ENCODE measurements around the gene RLN3. TPM values are rescaled to one million over a fixed set of nuclear protein-coding genes. Genes with fewer than 3 reads are reported as not detected.

RLN3 gene
- total and polyA plus RNA-seq, 9 of the 15 experiments (the other 6 are each of a cell fraction or from before 2014, with no cell fraction given): 0.31 to 1.2 (median 0.71) TPM; not detected in 6

DNA sequence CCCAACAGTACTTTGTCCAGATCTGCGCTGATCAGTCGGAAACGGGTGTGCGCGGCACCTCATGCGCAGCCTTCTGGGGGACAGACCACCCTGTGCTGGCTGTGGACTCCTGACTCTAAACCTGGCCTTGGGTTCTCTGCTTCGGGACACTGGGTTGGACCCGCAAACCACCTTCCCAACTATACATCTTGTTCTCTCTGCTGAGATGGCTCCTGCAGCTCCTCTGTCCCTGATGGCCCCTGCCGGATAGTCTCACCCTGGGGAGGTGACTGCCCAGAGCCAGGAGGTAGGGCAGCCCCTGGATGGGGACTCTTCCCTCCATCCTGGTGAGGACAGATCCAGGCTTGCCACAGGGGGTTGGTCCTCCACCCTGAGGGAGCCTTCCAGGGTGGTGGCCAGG is 45.2 kb upstream of the RLN3 start:
- Histone ChIP-seq H4K20me1 (replicated peaks; ENCODE audit: control insufficient read depth, insufficient read depth, low read length) (no peaks in the 10 kb centered on the region), H3K9me1 (ENCODE audit: control insufficient read depth, insufficient read depth, low read length) (peaks cover 3% of the 10 kb centered on the region), H3K9me3 (replicated peaks; ENCODE audit: control insufficient read depth, insufficient read depth, low read depth, low read length) (no peaks in the 10 kb centered on the region), H3K9ac (ENCODE audit: insufficient read depth in 1 of 2, low read depth in 2 of 2, low read length in 2 of 2) (no peak overlapping the region), H3K27me3 (ENCODE audit: control insufficient read depth in 2 of 2, insufficient read depth in 2 of 2, low read length in 2 of 2) (no peaks in the 10 kb centered on the region), H3K79me2 (ENCODE audit: control insufficient read depth, insufficient read depth, low read length) (no peaks in the 10 kb centered on the region), H2AFZ (ENCODE audit: low read depth, low read length) (no peak overlapping the region), H3K36me3 (ENCODE audit: control insufficient read depth, insufficient read depth, low read length) (peaks cover 30% of the 10 kb centered on the region; the same call in 1 of the 3 replicates), H3K27ac (ENCODE audit: extremely low read depth, low read depth, low read length) (no peak overlapping the region), H3K4me3 (no peak overlapping the region), H3K4me1 (replicated peaks in 1 of 2; ENCODE audit: control insufficient read depth in 2 of 2, insufficient read depth in 2 of 2, low read length in 2 of 2) (peaks cover 0 to 76% of the 10 kb centered on the region in 2 experiments; a peak in 2 of 5 replicates), H3K4me2 (ENCODE audit: insufficient read depth, low read length) (no peak overlapping the region)
- DNase-seq (ENCODE audit: extremely low read depth in 1 of 4, low spot score in 3 of 4) (no peak), ATAC-seq (no peak), FAIRE-seq (no peak)
- no TSS peak for BruUV-seq (replicated peaks)
- intact Hi-C loops (cut with micrococcal nuclease): no loop called here
- CTCF ChIA-PET (ENCODE audit: low intra/inter-chr PET ratio): no interaction called here
- in situ Hi-C loops (cut with MboI): no loop called here
- POLR2A ChIA-PET: no interaction called here
- WGBS (ENCODE audit: insufficient coverage, low coverage, missing lambda C conversion rate): 93% methylated on average over 9 of the region's 9 CpGs
- TF ChIP-seq MTF1 (CRISPR knock-in tag; IDR thresholded peaks at IDR 0.05; ENCODE audit: borderline replicate concordance) (no peak), SETDB1 (IDR thresholded peaks at IDR 0.05; ENCODE audit: low read length) (no peak), CXXC5 (CRISPR knock-in tag; IDR thresholded peaks at IDR 0.05) (no peak), CSDE1 (IDR thresholded peaks at IDR 0.05) (no peak), HDAC3 (IDR thresholded peaks at IDR 0.05; ENCODE audit: borderline replicate concordance, partially characterized antibody) (no peak), OTX1 (CRISPR knock-in tag; IDR thresholded peaks at IDR 0.05) (no peak), DMBX1 (CRISPR knock-in tag; IDR thresholded peaks at IDR 0.05; ENCODE audit: borderline replicate concordance) (no peak), MXI1 (IDR thresholded peaks at IDR 0.05; ENCODE audit: low read depth, low read length) (no peak), WHSC1 (IDR thresholded peaks at IDR 0.05; ENCODE audit: low read length) (no peak)
- TF ChIP-seq, protein P1, sequence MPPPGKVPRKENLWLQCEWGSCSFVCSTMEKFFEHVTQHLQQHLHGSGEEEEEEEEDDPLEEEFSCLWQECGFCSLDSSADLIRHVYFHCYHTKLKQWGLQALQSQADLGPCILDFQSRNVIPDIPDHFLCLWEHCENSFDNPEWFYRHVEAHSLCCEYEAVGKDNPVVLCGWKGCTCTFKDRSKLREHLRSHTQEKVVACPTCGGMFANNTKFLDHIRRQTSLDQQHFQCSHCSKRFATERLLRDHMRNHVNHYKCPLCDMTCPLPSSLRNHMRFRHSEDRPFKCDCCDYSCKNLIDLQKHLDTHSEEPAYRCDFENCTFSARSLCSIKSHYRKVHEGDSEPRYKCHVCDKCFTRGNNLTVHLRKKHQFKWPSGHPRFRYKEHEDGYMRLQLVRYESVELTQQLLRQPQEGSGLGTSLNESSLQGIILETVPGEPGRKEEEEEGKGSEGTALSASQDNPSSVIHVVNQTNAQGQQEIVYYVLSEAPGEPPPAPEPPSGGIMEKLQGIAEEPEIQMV (tag; conservative IDR thresholded peaks at IDR 0.05; ENCODE audit: low read depth): no peak
- TF ChIP-seq, protein P2, sequence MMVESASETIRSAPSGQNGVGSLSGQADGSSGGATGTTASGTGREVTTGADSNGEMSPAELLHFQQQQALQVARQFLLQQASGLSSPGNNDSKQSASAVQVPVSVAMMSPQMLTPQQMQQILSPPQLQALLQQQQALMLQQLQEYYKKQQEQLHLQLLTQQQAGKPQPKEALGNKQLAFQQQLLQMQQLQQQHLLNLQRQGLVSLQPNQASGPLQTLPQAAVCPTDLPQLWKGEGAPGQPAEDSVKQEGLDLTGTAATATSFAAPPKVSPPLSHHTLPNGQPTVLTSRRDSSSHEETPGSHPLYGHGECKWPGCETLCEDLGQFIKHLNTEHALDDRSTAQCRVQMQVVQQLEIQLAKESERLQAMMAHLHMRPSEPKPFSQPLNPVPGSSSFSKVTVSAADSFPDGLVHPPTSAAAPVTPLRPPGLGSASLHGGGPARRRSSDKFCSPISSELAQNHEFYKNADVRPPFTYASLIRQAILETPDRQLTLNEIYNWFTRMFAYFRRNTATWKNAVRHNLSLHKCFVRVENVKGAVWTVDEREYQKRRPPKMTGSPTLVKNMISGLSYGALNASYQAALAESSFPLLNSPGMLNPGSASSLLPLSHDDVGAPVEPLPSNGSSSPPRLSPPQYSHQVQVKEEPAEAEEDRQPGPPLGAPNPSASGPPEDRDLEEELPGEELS (CRISPR knock-in tag; IDR thresholded peaks at IDR 0.05; ENCODE audit: borderline replicate concordance): no peak
- TF ChIP-seq, protein P3, sequence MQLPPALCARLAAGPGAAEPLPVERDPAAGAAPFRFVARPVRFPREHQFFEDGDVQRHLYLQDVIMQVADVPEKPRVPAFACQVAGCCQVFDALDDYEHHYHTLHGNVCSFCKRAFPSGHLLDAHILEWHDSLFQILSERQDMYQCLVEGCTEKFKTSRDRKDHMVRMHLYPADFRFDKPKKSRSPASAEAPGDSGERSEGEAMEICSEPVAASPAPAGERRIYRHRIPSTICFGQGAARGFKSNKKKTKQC (CRISPR knock-in tag; IDR thresholded peaks at IDR 0.05): no peak
- TF ChIP-seq, protein P4, sequence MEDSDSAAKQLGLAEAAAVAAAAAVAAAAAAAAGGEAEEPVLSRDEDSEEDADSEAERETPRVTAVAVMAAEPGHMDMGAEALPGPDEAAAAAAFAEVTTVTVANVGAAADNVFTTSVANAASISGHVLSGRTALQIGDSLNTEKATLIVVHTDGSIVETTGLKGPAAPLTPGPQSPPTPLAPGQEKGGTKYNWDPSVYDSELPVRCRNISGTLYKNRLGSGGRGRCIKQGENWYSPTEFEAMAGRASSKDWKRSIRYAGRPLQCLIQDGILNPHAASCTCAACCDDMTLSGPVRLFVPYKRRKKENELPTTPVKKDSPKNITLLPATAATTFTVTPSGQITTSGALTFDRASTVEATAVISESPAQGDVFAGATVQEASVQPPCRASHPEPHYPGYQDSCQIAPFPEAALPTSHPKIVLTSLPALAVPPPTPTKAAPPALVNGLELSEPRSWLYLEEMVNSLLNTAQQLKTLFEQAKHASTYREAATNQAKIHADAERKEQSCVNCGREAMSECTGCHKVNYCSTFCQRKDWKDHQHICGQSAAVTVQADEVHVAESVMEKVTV (CRISPR knock-in tag; IDR thresholded peaks at IDR 0.05): no peak
- TF ChIP-seq, protein P5, sequence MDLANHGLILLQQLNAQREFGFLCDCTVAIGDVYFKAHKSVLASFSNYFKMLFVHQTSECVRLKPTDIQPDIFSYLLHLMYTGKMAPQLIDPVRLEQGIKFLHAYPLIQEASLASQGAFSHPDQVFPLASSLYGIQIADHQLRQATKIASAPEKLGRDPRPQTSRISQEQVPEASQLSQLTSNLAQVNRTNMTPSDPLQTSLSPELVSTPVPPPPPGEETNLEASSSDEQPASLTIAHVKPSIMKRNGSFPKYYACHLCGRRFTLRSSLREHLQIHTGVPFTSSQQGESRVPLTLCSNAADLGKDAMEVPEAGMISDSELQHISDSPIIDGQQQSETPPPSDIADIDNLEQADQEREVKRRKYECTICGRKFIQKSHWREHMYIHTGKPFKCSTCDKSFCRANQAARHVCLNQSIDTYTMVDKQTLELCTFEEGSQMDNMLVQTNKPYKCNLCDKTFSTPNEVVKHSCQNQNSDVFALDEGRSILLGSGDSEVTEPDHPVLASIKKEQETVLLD (IDR thresholded peaks at IDR 0.05): no peak

Measured in K562 (cell line).